HUES6 (cell line): ENCODE measurements around the gene TMEM239.
"Not testable (repeated sequence)": the region's sequence is repeated elsewhere in the genome, so short reads cannot be mapped to it uniquely, and the experiment has no call there.

Experiments used
- H3K27ac ChIP-seq: 2 replicates; pipeline ENCODE4 v1.7.0; 2013; ENCODE audit warnings: low read depth, mild to moderate bottlenecking, low read length, inconsistent platforms
- H3K27me3 ChIP-seq: 2 replicates; pipeline ENCODE4 v1.6.1; 2013; ENCODE audit warnings: low read length; ENCODE audit not compliant: control insufficient read depth, insufficient read depth
- H3K36me3 ChIP-seq: 2 replicates; pipeline ENCODE4 v1.6.1; 2013; ENCODE audit warnings: low read length; ENCODE audit not compliant: control insufficient read depth, insufficient read depth
- H3K4me1 ChIP-seq: 2 replicates; pipeline ENCODE4 v1.6.1; 2013; ENCODE audit warnings: low read length; ENCODE audit not compliant: control insufficient read depth, insufficient read depth
- H3K4me3 ChIP-seq: 2 replicates; pipeline ENCODE4 v1.5.1; 2013; ENCODE audit warnings: low read depth, low read length
- H3K9ac ChIP-seq: one replicate; pipeline ENCODE4 v1.6.1; 2013; ENCODE audit warnings: mild to moderate bottlenecking, low read length
- H3K9me3 ChIP-seq: 2 replicates; pipeline ENCODE4 v1.6.1; 2013; ENCODE audit warnings: low read depth, low read length; ENCODE audit not compliant: control insufficient read depth, insufficient read depth

The TMEM239 gene

DNA sequence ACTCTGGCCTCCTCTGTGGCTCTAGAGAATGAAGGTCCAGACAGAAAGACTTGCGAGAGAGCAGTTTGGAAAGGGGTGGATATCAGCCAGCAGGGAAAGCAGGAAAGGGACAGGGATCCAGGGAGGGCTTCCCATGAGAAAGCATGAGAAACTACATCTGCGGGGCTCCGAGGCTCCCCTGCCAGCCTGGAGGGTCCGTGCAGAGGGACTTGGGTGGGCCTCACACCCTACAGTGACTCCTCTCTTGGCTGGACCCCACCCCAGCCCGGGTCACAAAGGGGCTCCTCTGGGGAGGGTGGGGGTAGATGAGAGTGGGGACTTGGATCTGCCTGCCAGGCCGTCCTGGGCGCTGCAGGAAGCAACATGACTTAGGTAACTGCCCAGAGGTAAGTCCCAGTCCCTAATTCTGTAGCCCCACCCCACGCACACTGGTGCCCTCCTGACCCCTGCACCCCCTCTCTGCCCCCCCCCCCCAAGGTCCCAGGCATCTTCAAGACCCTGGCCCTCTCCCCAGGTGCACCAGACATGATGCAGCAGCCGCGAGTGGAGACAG is at the start of gene TMEM239:
TSS of gene TMEM239 (plus strand) at position 335 of the 553 bp plus-strand sequence. CDS start at position 526, 191 bp downstream.
- no peak within 1 kb of the TSS for H3K4me3 ChIP-seq
- no peak within 1 kb of the TSS for H3K27ac ChIP-seq
- peaks cover 6% of the 10 kb centered on the region for H3K9me3 ChIP-seq
- no peaks in the 10 kb centered on the region for H3K36me3 ChIP-seq
- peaks cover 33% of the 10 kb centered on the region for H3K27me3 ChIP-seq
- H3K4me1 ChIP-seq, result peaks cover 20% of the 10 kb centered on the region
- H3K9ac ChIP-seq, result no peak within 1 kb of the TSS

DNA sequence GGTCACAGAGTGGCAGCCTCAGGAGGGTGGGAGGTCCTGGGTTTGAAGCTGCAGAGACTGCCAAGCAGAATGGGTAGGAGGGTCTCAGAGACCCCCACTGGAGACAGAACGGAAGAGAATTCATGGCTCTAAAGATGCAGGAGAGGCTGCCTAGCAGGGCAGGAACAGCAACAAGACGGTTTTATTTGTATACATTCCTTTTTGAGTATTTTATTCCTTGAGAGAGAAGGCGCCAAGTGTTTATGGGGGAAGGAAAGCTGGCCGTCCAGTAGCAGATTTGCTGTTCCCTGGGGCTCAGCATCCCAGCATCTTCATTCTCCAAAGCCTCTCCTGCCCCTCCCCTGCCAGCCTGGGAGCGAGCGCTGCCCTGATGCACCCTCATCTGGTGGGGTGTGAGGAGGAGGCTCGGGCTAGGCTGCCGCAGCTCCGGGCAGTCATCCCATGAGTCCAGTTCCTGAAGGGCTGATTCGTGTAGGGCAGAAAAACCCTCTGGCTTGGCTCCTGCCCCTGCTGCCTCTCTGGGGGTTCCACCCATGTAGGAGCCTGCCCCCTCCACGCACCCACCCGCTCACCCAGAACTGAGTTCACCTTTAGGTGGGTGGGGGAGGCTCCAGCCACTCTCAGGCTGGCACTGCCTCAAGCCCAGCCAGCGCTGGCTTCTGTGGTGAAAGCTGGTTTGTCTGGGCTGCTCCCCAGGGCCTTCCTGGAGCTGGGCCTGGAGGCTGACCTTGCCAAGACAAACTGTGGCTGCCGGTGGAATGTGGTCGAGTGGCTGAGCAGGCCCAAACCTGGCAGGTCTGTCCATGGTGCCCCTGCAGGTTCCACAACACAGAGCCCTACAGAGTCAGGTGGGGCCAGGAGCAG is 48.2 kb upstream of the TMEM239 start:
- Histone ChIP-seq H3K27ac (no peak overlapping the region), H3K9ac (no peak overlapping the region), H3K27me3 (peaks cover 9% of the 10 kb centered on the region; the same call in 1 of the 2 replicates), H3K9me3 (no peaks in the 10 kb centered on the region), H3K4me1 (peaks cover 6% of the 10 kb centered on the region; the same call in 1 of the 2 replicates), H3K36me3 (no peaks in the 10 kb centered on the region), H3K4me3 (no peak overlapping the region)

DNA sequence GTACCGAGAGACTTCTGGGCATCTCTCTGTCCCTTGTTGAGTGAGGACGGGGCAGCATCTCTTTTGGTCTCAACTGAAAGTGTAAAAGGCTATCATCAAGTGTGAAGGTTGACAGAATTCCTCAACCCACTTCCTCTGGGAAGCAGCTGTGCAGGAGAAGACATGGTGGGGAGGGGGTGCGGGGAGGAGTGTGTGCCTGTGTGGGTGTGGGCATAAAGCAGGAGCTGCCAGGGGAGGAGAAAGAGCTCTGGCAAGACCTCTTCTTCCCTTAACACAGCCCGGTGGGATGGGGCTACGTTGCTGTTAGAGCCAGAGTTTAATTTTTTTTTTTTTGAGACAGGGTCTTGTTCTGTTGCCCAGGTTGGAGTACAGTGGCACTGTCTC is 47.5 kb upstream of the TMEM239 start:
- Histone ChIP-seq H3K36me3 (no peaks in the 10 kb centered on the region), H3K9me3 (no peaks in the 10 kb centered on the region), H3K4me3 (no peak overlapping the region), H3K4me1 (peaks cover 6% of the 10 kb centered on the region; the same call in 1 of the 2 replicates), H3K9ac (no peak overlapping the region), H3K27me3 (peaks cover 9% of the 10 kb centered on the region; the same call in 1 of the 2 replicates), H3K27ac (no peak overlapping the region)

DNA sequence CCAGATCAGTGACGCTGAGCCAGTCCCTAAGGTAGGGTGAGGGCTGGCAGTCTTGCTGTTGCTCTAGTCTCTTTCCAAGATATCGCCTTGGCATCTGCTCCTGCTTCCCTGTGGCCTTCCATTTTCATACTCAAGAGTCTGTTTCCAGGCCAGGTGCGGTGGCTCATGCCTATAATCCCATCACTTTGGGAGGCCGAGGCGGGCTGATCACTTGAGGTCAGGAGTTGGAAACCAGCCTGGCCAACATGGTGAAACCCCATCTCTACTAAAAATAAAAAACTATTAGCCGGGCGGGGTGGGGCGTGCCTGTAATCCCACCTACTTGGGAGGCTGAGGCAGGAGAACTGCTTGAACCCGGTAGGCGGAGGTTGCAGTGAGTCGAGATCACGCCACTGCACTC is 46.1 kb upstream of the TMEM239 start:
- H3K9ac ChIP-seq, H3K36me3 ChIP-seq, H3K27ac ChIP-seq, H3K4me3 ChIP-seq, H3K27me3 ChIP-seq, H3K9me3 ChIP-seq, H3K4me1 ChIP-seq: not testable (repeated sequence)

DNA sequence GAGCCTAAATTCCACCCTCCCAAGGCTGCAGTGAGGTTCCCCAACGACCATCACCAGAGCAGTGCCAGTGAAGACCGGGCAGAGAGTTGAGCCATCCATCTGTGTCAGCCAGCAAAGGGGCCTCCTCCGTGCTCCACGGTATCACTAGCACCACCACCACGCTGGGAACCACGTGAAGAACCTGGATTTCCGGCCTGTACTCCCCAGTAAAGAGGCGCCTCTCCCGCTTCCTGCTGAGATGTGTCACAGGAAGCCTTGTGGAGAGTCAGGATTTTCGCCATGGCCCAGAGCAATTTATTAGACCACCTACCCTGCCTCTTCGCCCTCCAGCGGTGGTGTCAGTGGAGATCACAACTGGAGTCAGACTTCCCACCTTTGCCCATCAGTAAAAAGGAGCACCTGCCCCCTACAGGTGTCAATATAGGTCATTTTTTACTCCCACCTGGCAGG is 44.5 kb upstream of the TMEM239 start:
- Histone ChIP-seq H3K36me3 (no peaks in the 10 kb centered on the region), H3K4me1 (peaks cover 6% of the 10 kb centered on the region; the same call in 1 of the 2 replicates), H3K9me3 (0 out of 2 replicates have a peak, but pooled peaks cover 2% of the 10 kb centered on the region), H3K4me3 (no peak overlapping the region), H3K27ac (no peak overlapping the region), H3K9ac (no peak overlapping the region), H3K27me3 (peaks cover 9% of the 10 kb centered on the region; the same call in 1 of the 2 replicates)

DNA sequence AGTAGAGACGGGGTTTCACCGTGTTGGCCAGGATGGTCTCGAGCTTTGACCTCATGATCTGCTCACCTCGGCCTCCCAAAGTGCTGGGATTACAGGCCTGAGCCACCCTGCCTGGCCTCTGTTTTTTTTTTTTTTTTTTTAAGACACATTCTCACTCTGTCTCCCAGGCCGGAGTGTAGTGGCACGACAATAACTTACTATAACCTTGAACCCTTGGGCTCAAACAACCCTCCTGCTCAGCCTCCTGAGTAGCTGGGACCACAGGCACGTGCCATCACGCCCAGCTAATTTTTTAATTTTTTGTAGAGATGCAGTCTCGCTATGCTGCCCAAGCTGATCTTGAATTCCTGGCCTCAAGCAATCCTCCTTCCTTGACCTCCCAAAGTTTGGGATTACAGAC is 42.4 kb upstream of the TMEM239 start:
- no peak overlapping the region for H3K27ac ChIP-seq
- H3K9me3 ChIP-seq, result 0 out of 2 replicates have a peak, but pooled peaks cover 2% of the 10 kb centered on the region

DNA sequence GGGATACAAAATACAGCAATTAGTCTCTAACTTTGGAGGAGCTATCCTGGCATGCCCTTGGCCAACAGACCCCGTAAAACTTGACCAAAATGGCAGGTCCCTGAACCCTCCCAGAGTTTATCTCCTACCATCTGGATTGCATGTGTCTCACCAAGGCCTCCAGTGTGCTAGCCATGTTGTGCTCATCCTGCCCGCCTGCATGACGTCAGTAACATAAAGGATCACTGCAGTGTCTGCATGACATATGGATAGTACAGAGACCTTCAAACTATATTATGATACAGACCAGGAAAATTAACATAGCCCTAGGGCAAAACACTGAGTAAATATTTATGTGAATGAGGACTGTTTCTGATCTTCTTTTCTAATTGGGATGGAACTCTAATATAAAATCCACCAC is 41.0 kb upstream of the TMEM239 start:
- H3K27me3 ChIP-seq, result no peaks in the 10 kb centered on the region
- no peak overlapping the region for H3K4me3 ChIP-seq
- 0 out of 2 replicates have a peak, but pooled peaks cover 2% of the 10 kb centered on the region for H3K9me3 ChIP-seq
- peaks cover 6% of the 10 kb centered on the region; the same call in 1 of the 2 replicates for H3K4me1 ChIP-seq
- no peaks in the 10 kb centered on the region for H3K36me3 ChIP-seq
- H3K9ac ChIP-seq, result no peak overlapping the region
- no peak overlapping the region for H3K27ac ChIP-seq

More for the DNA sequence above, 42.4 kb upstream of the TMEM239 start:
- no peaks in the 10 kb centered on the region for H3K36me3 ChIP-seq
- peaks cover 5% of the 10 kb centered on the region; the same call in 1 of the 2 replicates for H3K27me3 ChIP-seq
- no peak overlapping the region for H3K9ac ChIP-seq
- H3K4me3 ChIP-seq, result no peak overlapping the region
- peaks cover 6% of the 10 kb centered on the region; the same call in 1 of the 2 replicates for H3K4me1 ChIP-seq

DNA sequence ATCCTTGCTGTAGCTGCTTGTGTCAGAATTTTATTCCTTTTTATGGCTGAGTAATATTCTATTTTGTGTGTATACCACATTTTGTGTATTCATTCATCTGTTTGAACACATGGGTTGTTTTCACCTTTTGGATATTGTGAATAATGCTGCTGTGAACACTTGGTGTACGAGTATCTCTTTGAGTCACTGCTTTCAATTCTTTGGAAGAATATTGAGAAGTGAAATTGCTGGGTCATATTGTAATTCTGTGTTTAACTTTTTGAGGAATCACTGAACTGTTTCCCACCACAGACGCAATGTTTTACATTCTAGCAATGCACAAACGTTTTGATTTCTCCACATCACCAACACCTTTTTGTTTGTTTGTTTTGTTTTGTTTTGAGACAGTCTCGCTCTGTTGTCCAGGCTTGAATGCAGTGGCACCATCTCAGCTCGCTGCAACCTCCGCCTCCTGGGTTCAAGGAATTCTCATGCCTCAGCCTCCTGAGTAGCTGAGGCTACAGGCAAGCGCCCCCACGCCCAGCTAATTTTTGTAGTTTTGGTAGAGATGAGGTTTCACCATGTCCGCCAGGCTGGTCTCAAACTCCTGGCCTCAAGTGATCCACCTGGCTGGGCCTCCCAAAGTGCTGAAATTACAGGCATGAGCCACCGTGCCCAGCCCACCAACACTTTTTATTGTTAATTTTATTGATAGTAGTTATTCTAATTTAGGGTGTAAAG is 37.4 kb upstream of the TMEM239 start:
- no peak overlapping the region for H3K27ac ChIP-seq
- no peak overlapping the region for H3K9ac ChIP-seq
- H3K4me1 ChIP-seq, result no peaks in the 10 kb centered on the region
- H3K9me3 ChIP-seq, result 0 out of 2 replicates have a peak, but pooled peaks cover 2% of the 10 kb centered on the region
- H3K4me3 ChIP-seq, result no peak overlapping the region
- H3K27me3 ChIP-seq, result peaks cover 8% of the 10 kb centered on the region
- H3K36me3 ChIP-seq, result no peaks in the 10 kb centered on the region

DNA sequence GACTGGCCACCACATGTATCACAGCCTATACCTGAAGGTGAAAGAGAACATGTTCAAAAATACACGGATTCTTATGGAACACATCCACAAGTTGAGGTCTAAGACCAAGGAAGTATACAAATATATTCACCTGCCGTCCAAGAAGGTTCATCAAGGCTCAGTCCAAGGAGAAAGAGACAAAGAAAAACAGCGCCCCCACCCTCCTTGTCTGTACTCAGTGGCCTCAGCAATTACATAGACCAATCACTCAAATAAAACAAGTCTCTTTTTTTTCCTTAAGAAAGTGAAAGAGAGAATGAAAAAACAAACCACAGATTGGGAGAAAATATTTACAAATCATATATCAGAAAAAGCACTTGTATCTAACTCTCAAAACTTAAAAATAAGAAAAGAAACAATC is 35.2 kb upstream of the TMEM239 start:
- Histone ChIP-seq H3K9me3 (0 out of 2 replicates have a peak, but pooled peaks cover 1% of the 10 kb centered on the region), H3K9ac (no peak overlapping the region), H3K27ac (no peak overlapping the region), H3K27me3 (peaks cover 8% of the 10 kb centered on the region), H3K4me1 (no peaks in the 10 kb centered on the region), H3K4me3 (no peak overlapping the region), H3K36me3 (no peaks in the 10 kb centered on the region)

DNA sequence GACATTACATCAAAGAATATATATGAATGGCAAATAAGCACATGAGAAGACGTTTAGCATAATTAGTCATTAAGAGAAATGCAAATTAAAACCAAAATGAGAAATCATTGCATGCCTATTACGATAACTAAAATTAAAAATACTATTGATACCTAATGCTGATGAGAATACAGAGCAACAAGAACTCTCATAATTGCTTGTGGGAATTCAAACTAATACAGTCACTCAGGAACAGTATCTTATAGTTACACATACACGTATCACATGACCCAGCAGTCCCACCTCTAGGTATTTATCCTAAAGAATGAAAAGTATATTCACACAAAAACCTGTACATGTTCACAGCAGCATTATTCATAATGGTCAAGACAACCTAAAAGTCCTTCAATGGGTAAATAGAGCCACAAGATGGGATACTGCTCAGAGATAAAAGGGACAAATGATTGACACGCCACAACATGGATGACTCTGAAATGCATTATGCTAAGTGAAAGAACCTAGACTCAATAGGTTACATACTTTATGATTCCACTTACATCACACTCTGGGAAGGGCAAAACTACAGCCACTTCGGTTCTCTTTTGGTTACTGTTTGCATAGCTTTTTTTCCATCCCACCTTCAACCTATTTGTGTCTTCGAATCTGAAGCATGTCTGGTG is 32.1 kb upstream of the TMEM239 start:
- Histone ChIP-seq H3K9me3 (no peaks in the 10 kb centered on the region), H3K36me3 (no peaks in the 10 kb centered on the region), H3K4me3 (no peak overlapping the region), H3K27me3 (peaks cover 8% of the 10 kb centered on the region), H3K27ac (no peak overlapping the region), H3K4me1 (no peaks in the 10 kb centered on the region), H3K9ac (no peak overlapping the region)
